Stimulated activated CD8-positive, alpha-beta memory T cell treated with anti-CD3 and anti-CD28 coated beads, Interleukin-4, amount 100 ng/mL, for 1 hour (primary cell): ENCODE data around the gene FYN.

Source experiments
- DNase-seq, 2 donors: peaks; one replicate each; pipeline ENCODE4 v3.0.0-alpha.2; 2020; ENCODE audit warnings: low read depth in 2 of 2, low spot score in 1 of 2

FYN gene

GRCh38 chr6:111809766-111810165 lies 63.5 kb downstream of the FYN start:
- DNase-seq, result no peak

GRCh38 chr6:111809264-111809663 lies 64.0 kb downstream of the FYN start:
- no peak for DNase-seq

- DNase-seq, result no peak
These were observed 64.8 kb downstream of the FYN start for GRCh38 chr6:111808493-111808892.

- no peak for DNase-seq
These were observed 66.4 kb downstream of the FYN start for GRCh38 chr6:111806561-111807497.

GRCh38 chr6:111806165-111806547 lies 67.1 kb downstream of the FYN start:
- no peak for DNase-seq

- no peak for DNase-seq
These were observed 67.6 kb downstream of the FYN start for GRCh38 chr6:111805511-111806164.

GRCh38 chr6:111804627-111805235 lies 68.5 kb downstream of the FYN start:
- peak; percentile 36 to 57 for DNase-seq

GRCh38 chr6:111803804-111804203 lies 69.4 kb downstream of the FYN start:
- no peak for DNase-seq

GRCh38 chr6:111803371-111803770 lies 69.9 kb downstream of the FYN start:
- DNase-seq, result no peak

GRCh38 chr6:111802720-111803330 lies 70.4 kb downstream of the FYN start:
- no peak for DNase-seq

- DNase-seq, result no peak
These were observed 71.2 kb downstream of the FYN start for GRCh38 chr6:111802015-111802414.

GRCh38 chr6:111800821-111801220 lies 72.4 kb downstream of the FYN start:
- no peak for DNase-seq

GRCh38 chr6:111800259-111800765 lies 72.9 kb downstream of the FYN start:
- no peak for DNase-seq

GRCh38 chr6:111799576-111800258 lies 73.5 kb downstream of the FYN start:
- no peak for DNase-seq

- no peak for DNase-seq
These were observed 74.9 kb downstream of the FYN start for GRCh38 chr6:111798281-111798725.

GRCh38 chr6:111796310-111796918 lies 76.8 kb downstream of the FYN start:
- DNase-seq, result no peak

- no peak for DNase-seq
These were observed 77.7 kb downstream of the FYN start for GRCh38 chr6:111795558-111795957.

- DNase-seq, result no peak
These were observed 78.4 kb downstream of the FYN start for GRCh38 chr6:111794727-111795452.

- no peak for DNase-seq
These were observed 79.0 kb downstream of the FYN start for GRCh38 chr6:111794300-111794699.

- DNase-seq, result peak in 1 of 2 donors; percentile 32
These were observed 79.5 kb downstream of the FYN start for GRCh38 chr6:111793711-111794111.
